BE2C (cell line): ENCODE data around the gene VPS54.

Experiments
- DNase-seq: peaks from one replicate; pipeline ENCODE4 v3.0.0-alpha.2; 2020
- H3K27me3 ChIP-seq: fragments of 250-450 bp; sonication (Bioruptor Pico); 2 replicates; pipeline ENCODE4 v1.5.1; 2020; ENCODE audit warnings: mild to moderate bottlenecking
- H3K36me3 ChIP-seq: fragments of 250-450 bp; sonication (Bioruptor Pico); 2 replicates; pipeline ENCODE4 v1.5.1; 2020; ENCODE audit warnings: mild to moderate bottlenecking
- H3K4me1 ChIP-seq: fragments of 250-450 bp; sonication (Bioruptor Pico); 2 replicates; pipeline ENCODE4 v1.5.1; 2020
- H3K4me3 ChIP-seq: 2 replicates; pipeline ENCODE4 v1.5.1; 2011; ENCODE audit warnings: low read depth, low read length
- H3K9me3 ChIP-seq: fragments of 250-450 bp; sonication (Bioruptor Pico); 2 replicates; pipeline ENCODE4 v1.5.1; 2020
- CTCF ChIP-seq: IDR thresholded peaks from 2 replicates; pipeline ENCODE4 v1.5.1; 2012; ENCODE audit warnings: mild to moderate bottlenecking, low read depth, low read length

Gene VPS54

GRCh38 chr2:63865159-63865799, 153.9 kb downstream of the VPS54 start:
- no peak for DNase-seq
- H3K36me3 ChIP-seq = no peaks in the 10 kb centered on the region
- no peaks in the 10 kb centered on the region for H3K4me1 ChIP-seq
- no peak for TF ChIP-seq CTCF
- no peak overlapping the region for H3K4me3 ChIP-seq
- no peaks in the 10 kb centered on the region for H3K9me3 ChIP-seq
- H3K27me3 ChIP-seq = no peaks in the 10 kb centered on the region

DNA sequence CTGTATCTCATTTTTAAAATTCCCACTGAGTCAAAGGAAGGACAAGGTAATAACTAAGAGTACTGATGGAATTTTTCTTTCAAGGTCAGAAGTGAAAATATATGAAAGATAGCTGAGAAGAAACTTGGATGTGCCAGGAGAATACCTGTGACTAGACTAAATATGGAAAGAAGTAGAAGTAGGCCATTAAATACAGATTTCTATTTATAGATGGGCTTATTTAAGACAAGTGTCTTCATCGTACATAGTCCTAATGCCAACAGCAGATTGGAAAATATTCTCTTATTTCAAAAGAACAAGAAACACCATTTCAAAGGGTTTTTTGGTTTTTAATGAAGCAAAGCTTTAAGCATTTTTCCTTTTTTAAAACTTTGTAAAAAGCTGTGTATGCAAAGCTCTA, 155.5 kb downstream of the VPS54 start:
- no peaks in the 10 kb centered on the region for H3K4me1 ChIP-seq
- no peak overlapping the region for H3K4me3 ChIP-seq
- no peak for TF ChIP-seq CTCF
- DNase-seq = no peak
- H3K36me3 ChIP-seq = no peaks in the 10 kb centered on the region
- H3K27me3 ChIP-seq = no peaks in the 10 kb centered on the region
- H3K9me3 ChIP-seq = no peaks in the 10 kb centered on the region

- Histone ChIP-seq H3K4me1 (no peaks in the 10 kb centered on the region), H3K36me3 (no peaks in the 10 kb centered on the region), H3K27me3 (no peaks in the 10 kb centered on the region), H3K9me3 (no peaks in the 10 kb centered on the region), H3K4me3 (no peak overlapping the region)
- no peak for TF ChIP-seq CTCF
- DNase-seq = no peak
These were observed 156.4 kb downstream of the VPS54 start for GRCh38 chr2:63862806-63863205.

GRCh38 chr2:63861220-63861822, 157.9 kb downstream of the VPS54 start:
- DNase-seq = peak; percentile 38
- Histone ChIP-seq H3K4me1 (no peaks in the 10 kb centered on the region), H3K4me3 (no peak overlapping the region), H3K36me3 (no peaks in the 10 kb centered on the region), H3K27me3 (no peaks in the 10 kb centered on the region), H3K9me3 (no peaks in the 10 kb centered on the region)
- peak; percentile 51 for TF ChIP-seq CTCF

DNA sequence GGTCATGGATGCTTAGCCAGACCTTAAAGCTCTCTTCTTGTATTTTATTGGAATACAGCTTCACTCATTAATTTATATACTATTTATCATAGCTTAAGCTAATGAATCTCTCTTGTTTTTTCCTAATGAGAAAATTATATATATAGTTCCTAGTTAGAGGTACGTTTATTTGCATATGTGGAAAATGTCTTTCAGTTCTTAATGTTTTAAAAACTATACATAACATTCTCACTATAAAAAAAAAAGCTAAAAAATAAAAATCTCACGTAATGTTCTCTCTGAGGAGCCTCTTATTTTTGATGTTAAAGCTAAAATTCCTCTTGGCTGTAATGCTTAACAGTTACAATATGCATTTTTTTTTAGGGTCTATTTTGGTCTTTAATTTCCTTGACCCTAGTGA, 160.9 kb downstream of the VPS54 start:
- no peaks in the 10 kb centered on the region for H3K27me3 ChIP-seq
- H3K4me1 ChIP-seq = no peaks in the 10 kb centered on the region
- H3K4me3 ChIP-seq = no peak overlapping the region
- no peaks in the 10 kb centered on the region for H3K9me3 ChIP-seq
- no peak for TF ChIP-seq CTCF
- no peaks in the 10 kb centered on the region for H3K36me3 ChIP-seq
- no peak for DNase-seq

GRCh38 chr2:63856303-63856603, 163.0 kb downstream of the VPS54 start:
- Histone ChIP-seq H3K4me1 (no peaks in the 10 kb centered on the region), H3K36me3 (no peaks in the 10 kb centered on the region), H3K4me3 (no peak overlapping the region), H3K9me3 (no peaks in the 10 kb centered on the region), H3K27me3 (no peaks in the 10 kb centered on the region)
- no peak for TF ChIP-seq CTCF
- no peak for DNase-seq
